Measurements from ENCODE around the gene CEP164. TPM values are rescaled to one million over a fixed set of nuclear protein-coding genes. Genes with fewer than 3 reads are reported as not detected.

CEP164 gene
- total and polyA plus RNA-seq, 2 of the 8 experiments (the other 6 are each of a cell fraction or from before 2014, with no cell fraction given), result 8.4 to 20.8 TPM

GRCh38 chr11:117426941-117427340, 99.3 kb downstream of the CEP164 start (continued):
- TF ChIP-seq RNF2 (IDR thresholded peaks at IDR 0.05; ENCODE audit: borderline replicate concordance, low read depth, low read length, missing control alignments, poor library complexity, severe bottlenecking) (no peak), CHD2 (IDR thresholded peaks at IDR 0.05; ENCODE audit: low read length) (no peak), TAF1 (IDR thresholded peaks at IDR 0.05; ENCODE audit: low read depth, low read length) (no peak), CTCF (IDR thresholded peaks at IDR 0.05; ENCODE audit: control extremely low read depth in 1 of 3, insufficient read depth in 1 of 3, low read depth in 1 of 3, low read length in 3 of 3) (no peak)
